ENCODE measurements around the gene SCAP.
"Not testable (repeated sequence)": the region's sequence is repeated elsewhere in the genome, so short reads cannot be mapped to it uniquely, and the experiment has no call there.

Gene SCAP

DNA sequence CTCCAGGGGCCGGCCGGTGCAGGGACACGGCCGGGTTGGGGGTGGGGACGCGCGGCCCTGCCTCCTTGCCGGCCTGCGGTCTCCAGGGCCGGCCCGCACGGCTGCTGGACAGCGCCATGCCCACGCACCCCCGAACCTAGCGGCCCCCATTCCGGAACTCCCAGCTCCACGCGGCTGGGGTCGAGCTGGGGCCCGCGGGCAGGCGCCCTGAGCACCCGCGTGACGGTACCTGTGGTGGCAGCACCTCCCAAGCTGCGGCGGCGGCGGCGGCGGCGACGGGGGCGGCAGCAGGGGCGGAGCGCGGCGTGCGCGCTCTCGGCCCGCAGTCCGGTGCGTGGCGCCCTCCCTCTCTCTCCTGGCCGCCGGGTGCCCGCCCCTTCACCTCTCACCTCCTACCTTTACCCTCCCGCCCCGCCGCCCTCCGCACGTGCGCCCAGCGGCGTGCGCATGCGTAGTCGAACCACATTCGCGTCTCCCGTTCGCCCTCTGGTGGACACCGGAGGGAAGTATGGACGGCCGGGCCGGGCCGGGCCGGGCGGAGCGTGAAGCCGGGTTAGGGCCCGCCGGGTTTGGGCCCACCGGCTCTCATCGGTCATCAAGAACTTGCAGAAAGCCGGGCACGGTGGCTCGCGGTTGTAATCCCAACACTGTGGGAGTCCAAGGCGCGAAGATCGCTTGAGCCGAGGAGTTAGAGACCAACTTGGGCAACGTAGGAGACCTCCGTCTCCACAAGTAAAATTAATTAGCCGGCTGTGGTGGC lies at the start of gene SCAP:
Gene SCAP (minus strand): TSS at position 372 of the 760 bp plus-strand sequence. CDS start 32,948 bp downstream, outside the sequence.
- no peak for FAIRE-seq

DNA sequence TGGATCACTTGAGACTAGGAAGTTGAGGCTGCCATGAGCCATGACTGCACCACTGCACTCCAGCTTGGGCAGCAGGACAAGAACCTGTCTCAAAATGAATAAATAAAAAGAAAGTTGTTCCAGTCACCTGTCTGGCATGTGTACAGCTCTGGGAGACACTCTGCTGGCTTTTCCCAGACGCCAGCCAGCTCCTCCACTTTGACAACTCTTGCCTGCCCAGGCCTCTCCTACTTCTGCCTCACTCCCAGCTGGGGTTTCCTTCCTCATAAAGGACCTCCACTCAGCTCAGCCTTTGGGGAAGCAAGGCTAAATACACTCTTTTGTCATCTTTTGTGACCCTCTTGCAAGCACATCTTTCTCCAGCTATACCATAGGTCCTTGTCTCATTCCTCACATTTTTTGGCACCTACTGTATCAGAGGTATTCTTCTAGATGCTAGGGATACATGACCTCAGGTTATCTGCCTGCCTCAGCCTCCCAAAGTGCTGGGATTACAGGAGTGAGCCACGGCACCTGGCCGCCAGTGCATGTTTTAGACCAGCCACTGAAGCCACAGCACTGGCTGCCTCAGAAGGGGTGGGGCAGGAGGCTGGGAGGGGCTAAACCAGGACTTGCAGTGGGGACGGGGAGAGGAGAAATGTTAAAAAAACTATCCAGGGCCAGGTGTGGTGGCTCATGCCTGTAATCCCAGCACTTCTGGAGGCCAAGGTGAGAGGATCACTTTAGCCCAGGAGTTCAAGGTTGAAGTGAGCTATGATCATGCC lies 47.8 kb upstream of the SCAP start:
- FAIRE-seq: no peak

DNA sequence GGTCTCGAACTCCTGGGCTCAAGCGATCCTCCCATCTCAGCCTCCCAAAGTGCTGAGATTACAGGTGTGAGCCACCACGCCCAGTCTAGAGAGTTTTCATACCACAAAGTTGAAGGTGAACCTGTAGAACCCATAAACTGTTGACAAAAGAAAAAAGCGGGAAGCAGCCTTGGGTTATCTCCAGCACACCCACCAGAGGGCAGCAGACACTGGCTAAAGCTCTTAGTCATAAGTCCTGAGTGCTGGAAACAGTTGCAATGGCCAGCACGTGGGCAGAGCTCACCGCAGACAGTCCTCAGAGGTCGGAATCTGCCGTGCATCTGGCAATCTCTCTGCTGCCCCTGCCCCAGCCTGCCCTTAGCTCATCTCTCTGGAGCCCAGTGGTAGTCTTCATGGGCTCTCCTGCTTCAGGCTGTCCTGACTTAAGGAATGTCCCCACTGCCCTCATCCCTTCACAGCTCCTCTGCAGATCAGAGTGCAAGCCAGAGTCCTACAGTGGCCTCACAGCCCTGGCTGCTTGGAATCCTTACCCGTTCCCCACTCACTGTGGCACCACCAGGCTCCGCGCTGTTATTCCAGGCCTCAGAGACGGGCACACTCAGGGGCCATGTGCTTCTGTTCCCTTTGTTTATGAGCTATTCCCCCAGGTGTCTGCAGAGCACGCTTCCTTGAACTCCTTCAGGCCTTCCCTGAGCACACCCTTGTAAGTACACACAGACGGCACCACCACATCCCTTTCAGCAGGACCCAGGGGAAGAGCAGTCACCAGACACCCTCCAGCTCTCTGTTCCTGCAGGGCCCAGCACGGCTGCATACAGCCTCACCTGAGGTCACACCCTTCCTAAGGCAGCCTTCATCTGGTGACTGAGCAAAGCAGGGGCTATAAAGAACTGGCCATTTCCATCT lies 46.6 kb upstream of the SCAP start:
- no peak for FAIRE-seq

DNA sequence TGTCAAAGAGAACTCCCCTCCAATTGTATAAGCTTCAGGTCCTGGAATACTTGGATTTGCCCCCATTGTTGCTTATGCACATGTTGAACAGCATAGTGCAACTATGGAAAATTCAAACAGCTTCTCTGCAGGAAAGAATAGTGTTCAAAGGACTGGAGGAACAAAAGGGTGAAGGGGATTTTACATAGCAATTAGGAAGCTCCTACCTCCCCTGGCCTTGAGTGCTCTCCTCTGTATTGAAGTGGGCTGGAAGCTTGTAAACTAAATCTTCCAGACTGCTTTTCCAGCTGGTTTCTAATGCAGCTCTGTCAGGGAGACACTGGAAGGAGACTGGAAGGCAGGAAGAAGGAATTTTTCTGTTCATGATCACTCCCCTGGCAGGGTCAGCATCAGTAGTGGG lies 45.0 kb upstream of the SCAP start:
- FAIRE-seq: no peak

DNA sequence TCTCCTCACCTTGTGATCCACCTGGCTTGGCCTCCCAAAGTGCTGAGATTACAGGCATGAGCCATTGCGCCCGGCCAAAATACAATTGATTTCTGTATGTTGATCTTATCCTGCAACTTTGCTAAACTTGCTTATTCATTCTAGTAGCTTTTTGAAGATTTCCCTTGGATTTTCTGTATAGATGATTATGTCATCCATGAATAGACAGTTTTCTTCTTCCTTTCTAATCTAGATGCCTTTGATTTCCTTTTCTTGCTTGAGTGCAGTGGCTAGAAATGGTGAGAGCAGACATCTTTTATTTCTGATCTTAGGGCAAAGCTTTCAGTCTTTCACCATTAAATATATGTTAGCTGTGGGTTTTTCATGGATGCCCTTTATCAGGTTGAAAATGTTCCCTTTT lies 42.2 kb upstream of the SCAP start:
- no peak for FAIRE-seq

DNA sequence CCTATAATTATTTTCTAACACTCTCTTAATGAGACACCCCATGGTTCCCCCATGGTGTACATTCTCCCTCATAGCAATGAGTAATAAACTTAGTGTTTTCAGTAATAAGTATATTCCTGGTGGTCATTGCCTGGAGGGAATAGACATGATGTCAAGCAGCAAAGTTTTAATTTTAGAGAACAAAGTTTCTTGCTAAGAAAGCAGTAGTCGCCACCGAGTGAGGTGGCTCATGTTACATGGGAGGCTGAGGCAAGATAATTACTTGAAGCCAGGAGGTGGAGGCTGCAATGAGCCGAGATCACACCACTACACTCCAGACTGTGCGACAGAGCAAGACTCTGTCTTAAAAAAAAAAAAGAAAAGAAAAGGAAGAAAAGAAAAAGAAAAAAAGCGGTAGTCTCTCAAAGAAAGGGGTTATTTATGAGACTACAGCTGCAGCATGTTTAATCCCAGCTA lies 40.2 kb upstream of the SCAP start:
- no peak for FAIRE-seq

DNA sequence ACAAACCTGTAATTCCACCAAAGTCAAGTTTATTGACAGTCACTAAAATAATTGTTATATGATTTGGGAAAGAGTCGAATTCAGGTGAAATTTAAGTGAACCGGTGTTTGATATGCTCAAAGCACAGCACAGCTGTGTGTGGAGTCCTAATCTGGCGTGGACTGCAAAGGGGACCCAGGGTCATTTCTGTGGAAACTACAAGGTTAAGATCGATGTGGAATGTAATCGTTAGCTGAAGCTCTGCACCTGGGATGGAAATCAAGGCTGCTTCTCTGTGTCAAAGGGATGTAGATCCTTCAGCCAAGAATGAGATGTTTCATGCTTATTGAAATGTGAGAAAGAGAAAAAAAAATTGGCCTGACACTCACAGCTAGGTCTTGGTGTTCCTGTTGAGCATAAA lies 39.4 kb upstream of the SCAP start:
- no peak for FAIRE-seq

DNA sequence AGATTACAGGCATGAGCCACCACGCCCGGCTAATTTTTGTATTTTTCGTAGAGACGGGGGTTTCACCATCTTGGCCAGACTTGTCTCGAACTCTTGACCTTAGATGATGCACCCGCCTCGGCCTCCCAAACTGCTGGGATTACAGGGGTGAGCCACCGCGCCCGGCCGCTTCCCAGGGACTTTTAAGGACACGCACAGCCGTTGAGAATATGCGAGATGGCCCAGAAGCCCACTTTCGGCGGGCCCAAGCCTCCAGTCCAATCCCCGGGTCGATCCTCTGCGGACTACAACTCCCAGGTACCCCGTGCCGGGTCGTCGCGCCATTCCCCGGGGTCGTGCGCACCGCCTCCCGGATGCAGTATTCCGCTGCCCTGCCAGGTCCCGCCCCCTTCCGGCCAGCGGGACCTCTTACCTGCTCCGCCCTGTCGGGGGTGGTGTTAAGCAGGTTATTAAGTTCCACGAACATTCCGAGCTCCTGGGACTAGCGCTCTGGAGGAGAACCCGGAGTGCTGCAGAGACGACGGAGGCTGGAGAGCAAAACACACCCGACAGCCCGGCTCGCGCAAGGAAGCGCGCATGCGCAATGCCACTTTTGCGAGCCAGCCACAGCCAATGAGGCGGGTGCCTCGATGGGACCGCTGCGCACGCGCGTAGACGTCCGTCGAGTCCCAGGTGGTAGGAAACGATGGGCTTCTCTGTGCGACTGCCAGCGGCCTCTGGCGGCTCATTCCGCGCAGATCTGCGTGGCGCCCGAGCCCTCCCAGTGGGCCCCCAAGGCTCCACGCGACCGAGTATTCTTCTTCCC lies 37.6 kb upstream of the SCAP start, which contains the start of gene ELP6:
Gene ELP6 (minus strand): TSS at position 588 of the 805 bp plus-strand sequence. CDS start 122 bp downstream, at position 466.
- no peak for FAIRE-seq

DNA sequence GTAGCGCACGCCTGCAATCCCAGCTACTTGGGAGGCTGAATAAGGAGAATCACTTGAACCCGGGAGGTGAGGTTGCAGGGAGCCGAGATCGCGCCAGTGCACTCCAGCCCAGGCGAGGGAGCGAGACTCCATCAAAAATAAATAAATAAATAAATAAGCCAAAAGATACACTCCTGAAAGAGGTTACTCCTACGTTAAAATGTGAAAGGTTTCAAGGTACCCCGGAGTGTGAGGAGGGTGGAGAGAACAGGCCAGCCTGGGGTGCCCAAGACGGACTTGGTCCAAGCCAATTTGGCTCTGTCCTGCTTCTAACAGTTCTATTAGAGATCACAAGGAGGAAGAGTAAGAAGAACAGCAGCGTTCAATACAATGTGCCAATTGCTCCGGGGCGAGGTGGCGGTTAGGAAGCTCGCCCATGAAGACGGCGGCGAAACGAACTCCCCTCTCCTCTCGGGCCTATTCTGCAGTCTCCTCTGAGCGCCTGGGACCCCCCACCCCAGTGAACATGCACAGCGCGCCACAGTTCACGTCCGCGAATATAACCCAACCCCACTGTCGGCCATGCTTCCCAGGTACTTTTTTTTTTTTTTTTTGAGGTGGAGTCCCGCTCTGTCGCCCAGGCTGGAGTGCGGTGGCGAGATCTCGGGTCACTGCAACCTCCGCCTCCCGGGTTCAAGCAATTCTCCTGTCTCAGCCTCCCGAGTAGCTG lies 36.8 kb upstream of the SCAP start:
- FAIRE-seq: no peak

DNA sequence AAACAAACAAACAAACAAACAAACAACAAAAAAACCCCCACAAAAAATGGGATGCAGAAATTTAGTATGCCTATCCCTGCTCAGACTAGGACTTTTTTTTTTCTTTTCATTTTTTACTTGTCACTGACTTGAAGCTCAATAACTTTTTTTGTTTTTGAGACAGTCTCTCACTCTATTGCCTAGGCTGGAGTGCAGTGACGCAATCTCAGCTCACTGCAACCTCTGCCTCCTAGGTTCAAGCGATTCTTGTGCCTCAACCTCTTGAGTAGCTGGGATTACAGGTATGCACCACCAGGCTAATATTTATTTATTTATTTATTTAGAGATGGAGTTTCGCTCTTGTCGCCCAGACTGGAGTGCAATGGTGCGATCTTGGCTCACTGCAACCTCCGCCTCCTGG lies 29.5 kb upstream of the SCAP start:
- not testable (repeated sequence) for FAIRE-seq

DNA sequence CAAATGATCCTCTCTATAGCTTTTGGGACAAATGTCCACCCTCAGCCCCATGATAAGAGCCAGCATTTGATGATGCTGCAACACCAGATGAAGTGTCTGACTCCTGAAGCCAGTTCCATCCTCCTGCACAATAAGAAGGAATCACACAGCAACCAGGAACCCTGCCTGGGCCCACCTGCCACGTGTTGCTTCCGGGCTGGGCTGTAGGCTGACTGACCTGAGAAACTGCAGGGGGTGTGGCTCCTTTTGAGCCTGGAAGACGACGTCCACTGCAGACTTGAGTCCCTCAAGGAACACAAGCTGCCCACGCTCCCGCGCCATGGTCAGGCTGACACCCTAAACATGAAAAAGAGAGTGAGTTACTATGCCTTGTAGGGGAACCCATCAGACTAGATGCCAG lies 28.4 kb upstream of the SCAP start:
- no peak for FAIRE-seq

DNA sequence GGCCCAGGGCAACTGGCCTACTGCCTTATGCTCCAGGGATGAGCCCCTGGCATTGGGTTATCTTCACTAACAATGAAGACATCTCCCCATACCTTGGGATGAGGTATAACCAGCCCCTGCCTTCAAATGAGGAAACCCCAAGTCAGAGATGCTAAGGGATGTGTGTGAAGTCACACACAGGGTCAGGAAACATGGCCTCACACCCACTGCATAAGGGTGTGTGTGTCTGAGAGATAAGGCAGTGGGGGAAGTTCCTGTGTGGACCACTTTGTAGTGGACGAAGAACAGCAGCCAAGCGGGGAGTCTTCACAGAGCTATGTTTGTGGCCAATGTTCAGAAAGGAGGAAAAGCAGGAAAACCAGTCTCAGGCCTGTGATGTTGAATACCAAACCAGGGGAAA lies 27.3 kb upstream of the SCAP start:
- FAIRE-seq: no peak

DNA sequence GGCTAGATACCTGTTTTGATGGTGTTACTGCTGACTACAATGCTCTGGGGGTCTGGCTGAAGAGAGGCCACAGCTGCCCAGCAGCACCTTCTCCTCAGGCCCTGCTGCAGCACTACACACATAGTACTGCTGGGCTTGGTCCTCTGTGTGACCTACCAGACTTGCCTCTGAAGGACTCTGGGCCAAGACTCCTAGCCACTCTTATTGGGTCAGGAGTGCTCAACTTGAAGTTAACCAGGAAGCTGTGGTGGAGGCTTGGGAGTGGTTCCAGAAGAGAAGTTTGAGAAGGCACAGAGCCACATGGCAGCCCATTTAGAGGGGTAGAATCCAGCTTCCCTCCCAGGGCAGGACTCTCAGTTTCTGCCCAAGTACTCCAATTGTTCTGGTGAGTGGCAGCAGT lies 21.2 kb upstream of the SCAP start:
- no peak for FAIRE-seq

DNA sequence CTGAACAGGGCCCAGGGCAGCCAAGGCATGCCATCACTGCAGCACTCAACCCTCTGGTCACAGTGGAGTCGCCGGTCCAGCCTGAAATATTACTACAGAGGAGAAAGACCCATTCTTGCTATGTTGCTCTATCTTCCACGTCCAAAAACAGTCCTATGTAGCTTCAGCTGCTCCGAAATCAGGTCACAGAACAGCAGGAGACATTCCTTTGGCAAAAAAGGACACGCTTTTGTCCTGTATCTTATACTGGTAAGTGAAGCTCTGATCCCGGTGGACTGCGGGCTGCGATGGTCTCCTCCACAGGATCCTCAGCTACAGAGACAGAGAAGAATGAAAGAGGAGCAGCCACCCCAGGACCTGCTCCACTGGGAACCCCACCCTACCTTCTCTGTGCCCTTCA lies 20.1 kb upstream of the SCAP start:
- FAIRE-seq: no peak

DNA sequence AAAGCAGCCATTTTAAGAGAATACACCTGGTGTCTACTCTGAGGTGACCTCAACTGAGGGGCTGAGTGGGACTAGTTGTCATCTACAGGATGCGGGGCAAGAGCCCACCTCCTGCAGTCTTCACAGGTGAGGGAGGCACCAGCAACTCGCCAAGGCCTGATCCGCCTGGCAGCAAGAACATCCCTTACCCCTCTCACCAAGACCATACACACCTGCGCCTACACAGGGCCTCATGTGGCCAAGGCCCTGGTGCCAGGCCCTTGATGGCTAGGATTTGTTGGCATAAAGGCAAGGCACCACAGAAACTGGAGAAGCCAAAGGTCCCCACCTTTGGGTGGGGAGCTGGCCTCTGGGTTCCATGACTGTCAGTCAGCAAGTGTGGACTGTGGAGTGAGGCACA lies 19.4 kb upstream of the SCAP start:
- FAIRE-seq: no peak

DNA sequence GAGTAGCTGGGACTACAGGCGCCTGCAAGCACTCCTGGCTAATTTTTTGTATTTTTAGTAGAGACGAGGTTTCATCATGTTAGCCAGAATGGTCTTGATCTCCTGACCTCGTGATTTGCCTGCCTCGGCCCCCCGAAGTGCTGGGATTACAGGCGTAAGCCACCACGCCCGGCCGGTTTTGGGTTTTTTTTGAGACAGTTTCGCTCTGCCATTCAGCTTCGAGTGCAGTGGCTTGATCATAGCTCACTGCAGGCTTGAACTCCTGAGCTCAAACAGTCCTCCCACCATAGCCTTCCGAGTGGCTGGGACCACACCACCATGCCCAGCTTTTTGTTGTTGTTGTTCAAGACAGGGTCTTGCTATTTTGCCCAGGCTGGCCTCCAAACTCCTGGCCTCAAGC lies 16.0 kb upstream of the SCAP start:
- FAIRE-seq: no peak

DNA sequence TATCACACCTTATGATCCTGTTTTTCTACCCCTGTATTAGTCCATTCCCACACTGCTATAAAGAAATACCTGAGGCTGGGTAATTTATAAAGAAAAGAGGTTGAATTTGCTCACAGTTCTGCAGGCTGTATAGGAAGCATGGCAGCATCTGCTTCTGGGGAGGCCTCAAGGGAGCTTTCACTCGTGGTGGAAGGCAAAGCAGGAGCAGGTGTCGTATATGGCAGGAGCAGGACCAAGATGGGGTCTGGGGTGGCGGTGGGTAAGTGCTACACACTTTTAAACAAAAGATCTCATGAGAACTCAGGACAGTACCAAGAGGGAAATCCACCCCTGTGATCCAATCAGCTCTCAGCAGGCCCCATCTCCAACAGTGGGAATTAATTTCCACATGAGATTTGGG lies 15.4 kb upstream of the SCAP start:
- FAIRE-seq: no peak

DNA sequence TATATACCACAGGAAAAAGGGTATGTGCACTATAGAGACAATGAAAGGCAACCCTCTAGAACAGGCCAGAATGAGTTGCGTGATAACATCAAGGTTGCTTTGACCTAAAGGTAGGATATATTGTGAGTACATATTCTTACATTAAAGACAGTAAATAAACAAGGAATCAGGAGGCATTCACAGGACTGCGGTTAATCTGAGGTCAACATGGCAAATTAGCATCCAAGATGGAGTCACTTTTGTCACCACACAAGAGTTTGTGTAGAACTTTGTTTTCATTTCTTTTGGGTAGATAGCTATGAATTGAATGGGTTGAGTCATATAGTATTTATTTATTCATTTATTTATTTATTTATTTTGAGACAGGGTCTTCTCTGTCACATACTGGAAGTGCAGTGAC lies 11.5 kb upstream of the SCAP start:
- no peak for FAIRE-seq

DNA sequence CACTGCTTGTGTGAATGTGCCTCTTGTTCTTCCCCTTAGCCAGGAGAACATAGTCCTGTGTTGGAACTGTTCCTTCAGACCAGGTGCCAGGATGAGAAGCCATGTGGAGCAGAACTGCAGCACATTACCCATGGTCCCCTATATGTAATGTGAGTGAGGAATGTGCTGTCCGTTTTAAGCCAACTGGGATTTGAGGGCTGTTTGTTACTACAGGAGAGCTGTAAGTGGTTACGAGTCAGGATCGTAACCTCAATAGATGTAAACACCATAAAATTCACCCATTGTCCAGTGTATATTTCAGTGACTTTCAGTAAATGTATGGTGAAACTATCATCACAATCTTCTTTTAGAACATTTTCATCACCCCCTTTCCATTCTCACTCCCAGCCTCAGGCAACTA lies 10.1 kb upstream of the SCAP start:
- no peak for FAIRE-seq

DNA sequence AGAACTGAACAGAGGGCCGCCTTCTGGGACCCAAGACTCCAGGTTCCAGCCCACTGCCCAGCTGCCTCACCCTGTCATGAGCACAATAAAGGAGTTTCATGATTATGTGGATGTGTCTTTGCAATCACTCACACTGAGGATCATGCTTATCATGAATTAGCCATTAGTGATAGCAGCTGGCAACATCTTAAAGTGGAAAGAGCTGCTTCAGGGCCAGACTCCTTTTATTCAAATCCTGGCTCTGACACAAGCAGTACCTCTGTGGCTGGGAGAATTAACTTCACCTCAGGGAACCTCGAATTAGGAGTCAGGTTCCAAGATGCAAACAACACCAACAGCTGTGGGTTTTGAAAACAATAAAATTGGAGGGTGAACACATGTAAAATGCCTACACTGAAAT lies 6.6 kb upstream of the SCAP start:
- no peak for FAIRE-seq

DNA sequence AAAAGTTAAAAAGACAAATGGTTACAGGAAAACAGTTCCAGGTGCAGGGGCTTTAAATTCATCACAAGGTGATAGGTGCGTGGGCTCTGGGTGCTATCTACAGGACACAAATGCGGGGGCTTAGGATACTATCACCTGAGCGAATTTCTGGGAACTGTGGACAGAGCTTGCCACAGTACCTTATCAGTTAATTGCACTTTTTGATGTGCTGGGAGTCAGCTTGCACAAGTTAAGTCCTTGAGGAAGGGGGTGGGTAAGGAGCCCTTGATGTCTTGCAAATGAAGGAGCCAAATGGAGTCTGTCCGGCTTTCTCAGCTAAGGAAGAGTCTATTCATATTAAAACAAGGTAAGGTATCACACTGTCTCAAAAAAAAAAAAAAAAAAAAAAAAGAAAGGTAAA lies 6.0 kb upstream of the SCAP start:
- not testable (repeated sequence) for FAIRE-seq

DNA sequence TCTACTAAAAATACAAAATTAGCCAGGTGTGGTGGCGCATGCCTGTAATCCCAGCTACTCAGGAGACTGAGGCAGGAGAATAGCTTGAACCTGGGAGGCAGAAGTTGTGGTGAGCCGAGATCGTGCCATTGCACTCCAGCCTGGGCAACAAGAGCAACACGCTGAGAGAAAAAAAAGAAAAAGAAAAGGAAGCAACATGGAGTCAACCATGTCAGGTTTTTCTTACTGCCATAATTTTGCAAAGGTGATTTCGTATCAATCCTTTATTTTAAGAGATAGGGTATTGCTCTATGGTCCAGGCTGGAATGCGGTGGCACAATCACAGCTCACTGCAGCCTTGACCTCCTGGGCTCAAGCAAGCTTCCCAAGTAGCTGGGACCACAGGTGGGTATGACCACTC lies 4.5 kb upstream of the SCAP start:
- FAIRE-seq: not testable (repeated sequence)
